Panc1 (cell line): ENCODE measurements around the gene VAV3.

Source experiments
- POLR2AphosphoS5 ChIP-seq: IDR thresholded peaks from 2 replicates; pipeline ENCODE4 v1.6.1; 2012; ENCODE audit warnings: mild to moderate bottlenecking, low read depth, low read length, moderate library complexity
- TF ChIP-seq, protein P1 (sequence below): fragments of 450-650 bp; IDR thresholded peaks from 2 replicates; pipeline ENCODE4 v1.5.1; 2017; ENCODE audit warnings: mild to moderate bottlenecking

DNA sequence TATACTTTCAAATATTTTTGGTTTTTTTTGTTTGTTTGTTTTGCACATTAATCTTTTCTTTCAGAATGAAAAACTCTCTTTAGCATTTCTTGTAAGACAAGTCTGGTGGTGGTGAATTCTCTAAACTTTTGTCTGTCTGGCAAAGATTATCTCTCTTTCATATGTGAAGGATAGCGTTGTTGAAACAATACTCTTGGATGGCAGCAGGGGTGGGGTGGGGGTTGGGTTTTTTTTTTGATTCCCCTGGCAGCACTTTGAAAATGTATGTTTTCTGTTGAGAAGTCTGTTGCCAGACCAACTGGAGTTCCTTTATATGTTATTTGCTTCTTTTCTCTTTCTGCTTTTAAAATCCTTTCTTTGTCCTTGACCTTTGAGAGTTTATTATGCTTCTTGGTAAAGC lies 160.2 kb downstream of the VAV3 start:
- TF ChIP-seq, protein P1, sequence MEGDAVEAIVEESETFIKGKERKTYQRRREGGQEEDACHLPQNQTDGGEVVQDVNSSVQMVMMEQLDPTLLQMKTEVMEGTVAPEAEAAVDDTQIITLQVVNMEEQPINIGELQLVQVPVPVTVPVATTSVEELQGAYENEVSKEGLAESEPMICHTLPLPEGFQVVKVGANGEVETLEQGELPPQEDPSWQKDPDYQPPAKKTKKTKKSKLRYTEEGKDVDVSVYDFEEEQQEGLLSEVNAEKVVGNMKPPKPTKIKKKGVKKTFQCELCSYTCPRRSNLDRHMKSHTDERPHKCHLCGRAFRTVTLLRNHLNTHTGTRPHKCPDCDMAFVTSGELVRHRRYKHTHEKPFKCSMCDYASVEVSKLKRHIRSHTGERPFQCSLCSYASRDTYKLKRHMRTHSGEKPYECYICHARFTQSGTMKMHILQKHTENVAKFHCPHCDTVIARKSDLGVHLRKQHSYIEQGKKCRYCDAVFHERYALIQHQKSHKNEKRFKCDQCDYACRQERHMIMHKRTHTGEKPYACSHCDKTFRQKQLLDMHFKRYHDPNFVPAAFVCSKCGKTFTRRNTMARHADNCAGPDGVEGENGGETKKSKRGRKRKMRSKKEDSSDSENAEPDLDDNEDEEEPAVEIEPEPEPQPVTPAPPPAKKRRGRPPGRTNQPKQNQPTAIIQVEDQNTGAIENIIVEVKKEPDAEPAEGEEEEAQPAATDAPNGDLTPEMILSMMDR: no peak
- TF ChIP-seq POLR2AphosphoS5: no peak
